ENCODE measurements around the gene KDM1B.
A peak's percentile ranks its signal among the peaks of the same experiment; 100 is the strongest.

The KDM1B gene

DNA sequence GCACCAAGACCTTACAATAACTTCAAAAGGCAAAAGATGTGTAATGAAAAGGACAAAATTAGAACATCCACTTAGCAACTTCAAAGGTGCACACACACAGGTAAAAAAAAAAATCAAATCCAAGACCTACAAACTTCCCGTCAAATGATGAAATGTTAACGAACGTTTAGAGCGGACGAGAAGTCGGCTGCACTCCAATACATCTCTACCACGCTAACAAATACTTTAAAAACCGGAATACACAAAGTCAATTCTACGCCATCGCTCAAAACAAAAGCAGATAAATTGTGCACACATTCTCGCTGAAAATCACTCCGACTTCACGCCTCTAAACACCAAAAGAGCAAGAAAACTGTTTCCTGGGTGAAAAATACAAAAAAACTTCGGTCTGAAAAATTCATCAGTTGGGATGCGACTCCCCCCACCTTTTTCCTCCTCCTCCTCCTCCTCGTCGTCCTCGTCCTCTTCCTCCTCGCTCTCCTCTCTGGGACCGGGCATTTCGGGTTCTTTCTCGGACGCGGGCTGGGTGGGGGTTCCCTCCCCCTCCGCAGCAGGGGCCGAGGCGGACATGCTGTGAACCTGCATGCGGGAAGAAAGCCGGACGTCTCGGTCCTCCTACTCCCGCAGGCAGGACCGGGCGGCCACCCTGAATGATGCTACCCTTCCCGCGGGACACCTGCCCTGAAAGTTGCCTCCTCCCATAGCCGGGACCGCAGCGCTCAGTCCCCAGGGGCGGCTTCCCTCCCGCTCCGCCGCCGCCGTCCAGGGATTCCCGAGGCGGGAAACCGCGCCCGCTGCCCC lies 108.4 kb downstream of the KDM1B start:
- DNase-seq (ENCODE audit: low read depth, low spot score) = no peak

- DNase-seq (ENCODE audit: low read depth, low spot score) = peak; percentile 57
Measured at GRCh38 chr6:18264219-18264922, 109.1 kb downstream of the KDM1B start, which contains the start of gene DEK. DEK (minus strand) TSS chr6:18264530; CDS start chr6:18263987, 543 bp downstream.

- DNase-seq (ENCODE audit: low read depth, low spot score) = no peak
Measured at GRCh38 chr6:18264923-18265377, 109.7 kb downstream of the KDM1B start.

DNA sequence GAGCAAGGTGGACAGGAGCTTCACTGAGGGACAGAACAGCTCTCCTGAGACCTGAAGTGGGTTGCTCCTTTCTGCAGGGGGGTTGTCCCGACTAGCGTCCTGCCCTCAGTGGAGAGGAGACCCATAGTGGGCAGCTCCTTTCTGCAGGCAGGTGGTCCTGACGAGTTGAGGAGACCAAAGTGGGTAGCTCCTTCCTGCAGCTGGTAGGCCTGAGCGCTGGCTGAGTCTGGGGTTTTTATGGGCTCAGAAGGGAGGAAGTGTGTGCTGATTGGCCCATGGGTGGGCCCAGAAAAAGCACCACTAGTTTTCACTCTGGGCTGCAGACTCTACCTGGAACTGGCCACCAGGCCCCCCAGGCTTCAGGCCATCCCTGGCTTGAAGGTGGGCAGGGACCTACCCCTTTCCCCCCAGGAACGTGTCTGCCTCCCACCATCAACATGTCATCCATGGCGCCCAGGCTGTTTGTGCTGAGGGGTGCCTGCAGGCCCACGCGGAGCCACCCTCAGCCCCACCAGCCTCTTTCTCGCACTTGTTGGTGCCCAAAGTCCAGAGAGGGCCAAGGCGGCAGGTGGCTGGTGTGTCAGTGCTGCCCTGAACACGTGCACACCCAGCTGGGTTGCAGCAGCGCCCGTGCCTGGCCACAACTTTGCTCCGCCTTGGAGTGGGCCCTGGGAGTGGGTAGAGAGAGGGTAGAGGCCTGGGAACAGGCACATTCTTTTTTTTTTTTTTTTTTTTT lies 110.7 kb downstream of the KDM1B start:
- no peak for DNase-seq (ENCODE audit: low read depth, low spot score)

DNA sequence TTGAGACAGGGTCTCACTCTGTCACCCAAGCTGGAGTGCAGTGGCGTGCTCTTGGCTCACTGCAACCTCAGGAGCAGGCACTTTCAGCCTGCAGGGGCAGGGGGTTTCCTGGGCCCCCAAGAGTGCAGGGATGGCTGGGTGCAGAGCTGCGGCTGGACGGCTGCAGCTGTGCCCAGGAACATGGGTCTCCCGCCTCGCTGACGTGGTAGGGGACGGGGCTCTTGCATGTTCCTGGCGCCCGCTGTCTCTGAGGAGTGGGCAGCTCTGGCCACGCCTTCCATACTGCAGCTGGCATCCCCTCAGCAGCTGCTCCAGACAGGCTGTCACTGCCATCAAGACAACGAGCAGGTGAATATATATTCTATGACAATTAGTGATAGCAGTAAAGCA lies 111.3 kb downstream of the KDM1B start:
- no peak for DNase-seq (ENCODE audit: low read depth, low spot score)

- DNase-seq (ENCODE audit: low read depth, low spot score) = no peak
Measured at GRCh38 chr6:18268066-18268465, 112.8 kb downstream of the KDM1B start.

GRCh38 chr6:18269253-18269652 lies 114.0 kb downstream of the KDM1B start:
- no peak for DNase-seq (ENCODE audit: low read depth, low spot score)

DNA sequence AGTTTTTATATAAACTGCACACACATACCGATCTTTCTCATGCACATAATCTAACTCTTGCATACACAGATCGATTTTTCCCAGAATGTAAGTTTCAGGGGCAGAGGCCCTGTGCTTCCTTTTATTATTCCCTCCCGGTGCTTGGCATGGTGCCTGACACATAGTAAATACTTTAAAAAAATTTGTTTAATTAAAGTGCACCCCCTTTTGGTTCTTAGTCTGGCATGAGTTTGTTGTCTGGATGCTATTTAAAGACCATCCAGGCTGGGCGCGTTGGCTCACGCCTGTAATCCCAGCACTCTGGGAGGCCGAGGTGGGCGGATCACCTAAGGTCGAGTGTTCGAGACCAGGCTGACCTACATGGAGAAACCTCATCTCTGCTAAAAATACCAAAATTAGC lies 114.5 kb downstream of the KDM1B start:
- DNase-seq (ENCODE audit: low read depth, low spot score) = no peak

DNA sequence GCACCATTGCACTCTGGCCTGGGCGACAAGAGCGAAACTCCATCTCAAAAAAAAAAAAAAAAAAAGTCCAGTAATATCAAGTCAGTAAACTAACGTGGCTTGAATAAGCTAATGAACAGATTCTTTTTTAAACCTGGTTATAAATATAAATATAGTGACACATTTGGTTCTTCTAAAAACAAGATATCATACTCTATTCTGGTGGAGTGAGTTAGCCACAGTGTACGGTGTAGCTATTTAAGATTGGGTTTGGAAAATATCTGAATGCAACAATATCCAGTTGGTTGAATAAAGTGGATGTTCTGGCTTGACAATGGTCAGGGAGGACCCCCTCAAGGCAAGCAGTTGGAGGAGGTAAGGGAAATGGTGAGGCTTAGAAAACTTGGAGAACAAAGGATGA lies 115.0 kb downstream of the KDM1B start:
- no peak for DNase-seq (ENCODE audit: low read depth, low spot score)

Data from smooth muscle cell of the brain vasculature (primary cell).